A673 (cell line): ENCODE results near the gene TTC14.

ENCODE experiments used
- CTCF ChIP-seq: fragments of 300-800, 200-600 bp; sonication (generic); conservative IDR thresholded peaks from 2 replicates; pipeline ENCODE4 v1.5.1; 2017; ENCODE audit warnings: low read depth, mild to moderate bottlenecking, antibody characterized with exemption, low read length, moderate library complexity, mixed read lengths
- EZH2 ChIP-seq: fragments of 200-600 bp; sonication (generic); IDR thresholded peaks from 2 replicates; pipeline ENCODE4 v1.6.1; 2017; ENCODE audit warnings: borderline replicate concordance, low read depth, mild to moderate bottlenecking, mixed read lengths, antibody characterized with exemption, low read length; ENCODE audit not compliant: poor library complexity, severe bottlenecking

GRCh38 chr3:180580934-180581333 lies 21.0 kb upstream of the TTC14 start:
- no peak for TF ChIP-seq CTCF
- no peak for TF ChIP-seq EZH2
